ENCODE results near the gene RARB. TPM values are rescaled to one million over a fixed set of nuclear protein-coding genes. Genes with fewer than 3 reads are reported as not detected.

The RARB gene
- polyA plus RNA-seq, 1 donor from 2014 or later = 13.2 TPM

GRCh38 chr3:25390605-25391004, 37.5 kb upstream of the RARB start:
- H2AFZ ChIP-seq (ENCODE audit: low read depth, low read length) = no peak overlapping the region
- H3K27me3 ChIP-seq (ENCODE audit: insufficient read depth, low read depth, low read length) = peaks cover 2% of the 10 kb centered on the region
- no peak overlapping the region for H3K4me2 ChIP-seq (ENCODE audit: low read length)
- H3K4me3 ChIP-seq (ENCODE audit: low read length) = no peak overlapping the region
- H3K36me3 ChIP-seq (ENCODE audit: insufficient read depth, low read length) = no peaks in the 10 kb centered on the region
- H3K9me2 ChIP-seq (ENCODE audit: insufficient read depth, low read length) = no peaks in the 10 kb centered on the region
- H3K27ac ChIP-seq (ENCODE audit: low read length) = no peak overlapping the region
- TF ChIP-seq REST (IDR thresholded peaks at IDR 0.05; ENCODE audit: borderline replicate concordance) (no peak), MXI1 (conservative IDR thresholded peaks at IDR 0.05; ENCODE audit: poor library complexity, severe bottlenecking) (no peak), RAD21 (conservative IDR thresholded peaks at IDR 0.05) (no peak), EZH2 (IDR thresholded peaks at IDR 0.05; ENCODE audit: borderline replicate concordance, insufficient read depth, low read length, poor library complexity, severe bottlenecking) (no peak), CTCF (IDR thresholded peaks at IDR 0.05; ENCODE audit: poor library complexity, severe bottlenecking) (no peak), POLR2AphosphoS5 (IDR thresholded peaks at IDR 0.05) (no peak), TAF1 (IDR thresholded peaks at IDR 0.05; ENCODE audit: low read depth) (no peak), SMC3 (conservative IDR thresholded peaks at IDR 0.05; ENCODE audit: poor library complexity) (no peak), EP300 (conservative IDR thresholded peaks at IDR 0.05; ENCODE audit: poor library complexity, severe bottlenecking) (no peak)
- no peaks in the 10 kb centered on the region for H4K20me1 ChIP-seq (ENCODE audit: insufficient read depth)
- no peak overlapping the region for H3K9ac ChIP-seq (ENCODE audit: low read length)
- no peaks in the 10 kb centered on the region for H3K79me2 ChIP-seq (replicated peaks; ENCODE audit: insufficient read depth, low read length)
- H3K9me3 ChIP-seq (ENCODE audit: low read length) = no peaks in the 10 kb centered on the region
- no peaks in the 10 kb centered on the region for H3F3A ChIP-seq (ENCODE audit: insufficient read depth, low read length, poor library complexity, severe bottlenecking)

GRCh38 chr3:25396251-25396650, 31.8 kb upstream of the RARB start:
- H3K27ac ChIP-seq (ENCODE audit: low read length) = no peak overlapping the region

More at GRCh38 chr3:25396251-25396650, 31.8 kb upstream of the RARB start:
- Histone ChIP-seq H3K9me3 (ENCODE audit: low read length) (no peaks in the 10 kb centered on the region), H3K27me3 (ENCODE audit: insufficient read depth, low read depth, low read length) (no peaks in the 10 kb centered on the region), H3F3A (ENCODE audit: insufficient read depth, low read length, poor library complexity, severe bottlenecking) (no peaks in the 10 kb centered on the region), H3K36me3 (ENCODE audit: insufficient read depth, low read length) (no peaks in the 10 kb centered on the region), H3K79me2 (replicated peaks; ENCODE audit: insufficient read depth, low read length) (no peaks in the 10 kb centered on the region), H2AFZ (ENCODE audit: low read depth, low read length) (no peak overlapping the region), H3K4me2 (ENCODE audit: low read length) (no peak overlapping the region), H3K9me2 (ENCODE audit: insufficient read depth, low read length) (no peaks in the 10 kb centered on the region), H3K4me3 (ENCODE audit: low read length) (no peak overlapping the region), H4K20me1 (ENCODE audit: insufficient read depth) (no peaks in the 10 kb centered on the region), H3K9ac (ENCODE audit: low read length) (no peak overlapping the region)
- no peak for TF ChIP-seq CTCF (IDR thresholded peaks at IDR 0.05; ENCODE audit: poor library complexity, severe bottlenecking)
- no peak for TF ChIP-seq POLR2AphosphoS5 (IDR thresholded peaks at IDR 0.05)
- no peak for TF ChIP-seq EZH2 (IDR thresholded peaks at IDR 0.05; ENCODE audit: borderline replicate concordance, insufficient read depth, low read length, poor library complexity, severe bottlenecking)
- no peak for TF ChIP-seq RAD21 (conservative IDR thresholded peaks at IDR 0.05)
- no peak for TF ChIP-seq REST (IDR thresholded peaks at IDR 0.05; ENCODE audit: borderline replicate concordance)
- TF ChIP-seq TAF1 (IDR thresholded peaks at IDR 0.05; ENCODE audit: low read depth) = no peak
- TF ChIP-seq MXI1 (conservative IDR thresholded peaks at IDR 0.05; ENCODE audit: poor library complexity, severe bottlenecking) = no peak
- no peak for TF ChIP-seq SMC3 (conservative IDR thresholded peaks at IDR 0.05; ENCODE audit: poor library complexity)
- no peak for TF ChIP-seq EP300 (conservative IDR thresholded peaks at IDR 0.05; ENCODE audit: poor library complexity, severe bottlenecking)

Data from neural cell (in vitro differentiated cells).